Lower lobe of right lung (tissue), 2 donors: ENCODE measurements around the gene PRR20D. TPM values are rescaled to one million over a fixed set of nuclear protein-coding genes. Genes with fewer than 3 reads are reported as not detected.
"Not testable (repeated sequence)": the region's sequence is repeated elsewhere in the genome, so short reads cannot be mapped to it uniquely, and the experiment has no call there.

ENCODE experiments used
- ATAC-seq, 2 donors: fragments of 200-7000 bp; cut with Tn5 transposase; one replicate each; pipeline ENCODE4 v1.9.1; 2020 to 2022; ENCODE audit warnings: mild to moderate bottlenecking in 2 of 2, moderate library complexity in 2 of 2
- DNase-seq: peaks from one replicate; pipeline ENCODE4 v3.0.0-alpha.2; 2020
- H3K27ac ChIP-seq: fragments of 200-600 bp; one replicate; pipeline ENCODE4 v1.8.0; 2022
- H3K27me3 ChIP-seq: fragments of 200-600 bp; one replicate; pipeline ENCODE4 v1.8.0; 2022; ENCODE audit warnings: low read depth
- H3K36me3 ChIP-seq: fragments of 200-600 bp; one replicate; pipeline ENCODE4 v1.8.0; 2022; ENCODE audit warnings: mild to moderate bottlenecking
- H3K4me1 ChIP-seq: fragments of 200-600 bp; one replicate; pipeline ENCODE4 v1.8.0; 2022
- H3K4me3 ChIP-seq: fragments of 200-600 bp; one replicate; pipeline ENCODE4 v1.8.0; 2022; ENCODE audit warnings: mild to moderate bottlenecking
- H3K9me3 ChIP-seq: fragments of 200-600 bp; one replicate; pipeline ENCODE4 v1.8.0; 2022
- CTCF ChIP-seq: fragments of 200-600 bp; IDR thresholded peaks from one replicate; pipeline ENCODE4 v1.8.0; 2022; ENCODE audit warnings: antibody characterized with exemption, mild to moderate bottlenecking
- intact Hi-C: fragments of 100-400 bp; cut with DNase I; formaldehyde crosslinking; loops from one replicate; pipeline ENCODE4 v1.11.0; 2022
- total RNA-seq: library from RNA; stranded (reverse); fragmentation: NEBNext Ultra II Directional; extraction: Animal tissue kit (Norgen Biotek cat#: 25700); gene quantifications from one replicate; pipeline ENCODE4 v1.2.1, GENCODE V29; 2021
- donor health status: DM: no; HTN: yes; CAD: no; lungs with severe emphysema.

Gene PRR20D
- total RNA-seq, 1 donor from 2014 or later, result not detected

GRCh38 chr13:57138988-57139387 is 21.4 kb upstream of the PRR20D start:
- Histone ChIP-seq H3K4me1 (no peaks in the 10 kb centered on the region), H3K4me3 (no peak overlapping the region), H3K36me3 (no peaks in the 10 kb centered on the region), H3K27ac (no peak overlapping the region), H3K27me3 (no peaks in the 10 kb centered on the region), H3K9me3 (no peaks in the 10 kb centered on the region)
- intact Hi-C loops, result no loop called here
- TF ChIP-seq CTCF, result no peak
- no peak for ATAC-seq
- no peak for DNase-seq

- H3K4me1 ChIP-seq, result not testable (repeated sequence)
These were observed 20.7 kb upstream of the PRR20D start for GRCh38 chr13:57139781-57140180.

GRCh38 chr13:57140235-57140968 is 20.0 kb upstream of the PRR20D start, which contains the start of gene PRR20A:
Gene PRR20A (plus strand): TSS chr13:57140918. CDS start chr13:57141305, 387 bp downstream.
- H3K4me3 ChIP-seq, DNase-seq, H3K4me1 ChIP-seq, H3K27me3 ChIP-seq, H3K9me3 ChIP-seq, intact Hi-C loops, H3K36me3 ChIP-seq, ATAC-seq, H3K27ac ChIP-seq: not testable (repeated sequence)

More at GRCh38 chr13:57139781-57140180, 20.7 kb upstream of the PRR20D start:
- ATAC-seq, H3K4me3 ChIP-seq, DNase-seq, H3K27me3 ChIP-seq, intact Hi-C loops, H3K36me3 ChIP-seq, H3K9me3 ChIP-seq, H3K27ac ChIP-seq: not testable (repeated sequence)

- intact Hi-C loops, H3K27me3 ChIP-seq, ATAC-seq, H3K27ac ChIP-seq, H3K9me3 ChIP-seq, H3K36me3 ChIP-seq, H3K4me3 ChIP-seq, H3K4me1 ChIP-seq, DNase-seq: not testable (repeated sequence)
These were observed 13.2 kb upstream of the PRR20D start, which contains the start of gene PRR20B for GRCh38 chr13:57147188-57147587. Gene PRR20B (plus strand): TSS chr13:57147488. CDS start chr13:57147875, 387 bp downstream.

GRCh38 chr13:57148106-57148505 is 12.3 kb upstream of the PRR20D start:
- ATAC-seq, H3K27ac ChIP-seq, H3K4me1 ChIP-seq, H3K27me3 ChIP-seq, H3K36me3 ChIP-seq, DNase-seq, intact Hi-C loops, H3K4me3 ChIP-seq, H3K9me3 ChIP-seq: not testable (repeated sequence)

- H3K36me3 ChIP-seq, intact Hi-C loops, ATAC-seq, H3K4me3 ChIP-seq, H3K4me1 ChIP-seq, H3K27me3 ChIP-seq, H3K27ac ChIP-seq, DNase-seq, H3K9me3 ChIP-seq: not testable (repeated sequence)
These were observed 6.7 kb upstream of the PRR20D start, which contains the start of gene PRR20C for GRCh38 chr13:57153761-57154160. Gene PRR20C (plus strand): TSS chr13:57154061. CDS start chr13:57154448, 387 bp downstream.

GRCh38 chr13:57166897-57167296 is 6.5 kb downstream of the PRR20D start, which contains the start of gene PRR20E:
Gene PRR20E (plus strand): TSS chr13:57167197. CDS start chr13:57167584, 387 bp downstream.
- H3K36me3 ChIP-seq, H3K4me1 ChIP-seq, DNase-seq, intact Hi-C loops, ATAC-seq, H3K9me3 ChIP-seq, H3K4me3 ChIP-seq, H3K27me3 ChIP-seq, H3K27ac ChIP-seq: not testable (repeated sequence)

GRCh38 chr13:57191667-57192066 is 31.2 kb downstream of the PRR20D start:
- no peak for TF ChIP-seq CTCF
- no peaks in the 10 kb centered on the region for H3K4me1 ChIP-seq
- no peaks in the 10 kb centered on the region for H3K27me3 ChIP-seq
- no peaks in the 10 kb centered on the region for H3K36me3 ChIP-seq
- H3K9me3 ChIP-seq, result no peaks in the 10 kb centered on the region
- no peak for ATAC-seq
- intact Hi-C loops, result no loop called here
- no peak overlapping the region for H3K4me3 ChIP-seq
- H3K27ac ChIP-seq, result no peak overlapping the region
- no peak for DNase-seq
